ENCODE data around the gene EFEMP2.

Gene EFEMP2

DNA sequence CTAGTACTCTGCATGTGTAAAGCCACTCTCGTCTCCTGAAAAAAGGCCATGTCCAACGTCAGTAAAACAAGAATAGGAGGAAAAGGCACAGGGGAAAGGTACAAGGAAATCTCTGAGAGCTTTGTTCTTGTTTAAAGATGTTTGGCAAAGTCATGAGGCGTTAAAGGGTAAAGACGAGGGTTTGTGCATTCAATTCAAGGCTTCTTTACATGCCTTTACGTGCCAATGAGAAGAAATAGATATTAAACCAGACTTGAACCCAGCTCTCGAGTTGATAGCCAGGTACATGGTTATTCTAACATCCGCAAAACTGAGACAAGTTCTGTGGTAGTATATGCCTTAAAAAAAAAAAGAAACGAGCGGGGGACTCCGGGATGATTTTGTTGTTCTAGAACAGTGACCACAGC lies 13.9 kb downstream of the EFEMP2 start:
- peaks cover 60% of the 10 kb centered on the region for H3K79me2 ChIP-seq (ENCODE audit: control insufficient read depth, low read length)

DNA sequence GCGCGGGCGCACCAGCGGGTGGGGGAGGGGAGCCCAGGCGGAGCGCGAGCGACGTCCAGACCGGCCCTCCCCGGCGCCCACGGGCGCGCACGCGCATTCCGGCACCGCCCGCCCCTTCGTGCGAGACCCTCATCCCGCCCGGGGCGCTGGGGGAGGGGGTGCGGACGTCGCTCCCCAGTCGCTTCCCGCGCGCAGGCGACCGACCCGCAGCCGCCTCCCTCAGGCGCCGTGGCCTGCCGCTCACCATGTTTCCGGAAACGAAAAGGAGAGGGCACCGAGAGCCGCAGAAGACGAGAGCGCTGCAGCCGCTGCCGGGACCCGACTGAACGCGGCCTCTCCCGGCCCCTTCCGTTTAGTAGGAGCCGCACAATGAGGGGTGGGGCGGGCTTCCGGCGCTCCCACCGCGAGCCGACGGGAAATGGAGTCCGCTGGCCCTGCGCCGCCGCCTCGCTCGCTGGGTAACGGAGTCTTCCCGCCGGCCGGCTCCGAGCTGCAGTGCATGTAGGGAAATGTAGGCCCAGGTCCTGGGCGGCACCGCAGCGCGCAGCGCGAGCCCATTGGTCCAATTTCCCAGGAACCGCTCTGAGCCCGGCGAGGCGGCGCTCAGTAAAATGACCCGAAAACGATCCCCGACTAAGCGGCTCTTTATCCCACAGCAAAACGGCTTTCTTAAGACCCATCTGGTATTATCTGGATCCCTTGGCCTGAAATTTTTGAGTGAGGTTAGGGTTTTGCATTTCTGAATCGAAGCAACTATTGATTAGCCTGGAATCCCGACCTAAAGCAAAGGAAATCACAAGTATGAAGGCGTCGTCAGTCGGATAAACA lies 14.5 kb downstream of the EFEMP2 start, which contains the start of gene CFL1:
Gene CFL1, minus strand, starts transcription at position 328 of the 828 bp plus-strand sequence. Its CDS starts 81 bp downstream, at position 247.
- Histone ChIP-seq H3K36me3 (ENCODE audit: control insufficient read depth, low read length) (peaks cover 69% of the 10 kb centered on the region), H3K27ac (ENCODE audit: low read depth, low read length) (peak within 1 kb of the TSS; percentile 83), H3K4me2 (ENCODE audit: low read length) (peak within 1 kb of the TSS; percentile 93), H3F3A (ENCODE audit: control insufficient read depth, insufficient read depth) (peaks cover 24% of the 10 kb centered on the region), H3K4me1 (ENCODE audit: control insufficient read depth, low read length) (peaks cover 28% of the 10 kb centered on the region), H3K9me3 (ENCODE audit: control insufficient read depth, insufficient read depth, low read length) (no peaks in the 10 kb centered on the region), H3K79me2 (ENCODE audit: control insufficient read depth, low read length) (peaks cover 60% of the 10 kb centered on the region), H3K4me3 (ENCODE audit: low read length) (peak within 1 kb of the TSS; percentile 88), H3K27me3 (ENCODE audit: control insufficient read depth, low read length) (no peaks in the 10 kb centered on the region), H4K20me1 (ENCODE audit: control insufficient read depth, insufficient read depth, low read depth, low read length) (peaks cover 20% of the 10 kb centered on the region), H3K9me2 (replicated peaks; ENCODE audit: control insufficient read depth, low read length) (no peaks in the 10 kb centered on the region)
- no peak for TF ChIP-seq EZH2phosphoT487 (IDR thresholded peaks at IDR 0.05; ENCODE audit: borderline replicate concordance, low read length)
- TF ChIP-seq, protein P1, sequence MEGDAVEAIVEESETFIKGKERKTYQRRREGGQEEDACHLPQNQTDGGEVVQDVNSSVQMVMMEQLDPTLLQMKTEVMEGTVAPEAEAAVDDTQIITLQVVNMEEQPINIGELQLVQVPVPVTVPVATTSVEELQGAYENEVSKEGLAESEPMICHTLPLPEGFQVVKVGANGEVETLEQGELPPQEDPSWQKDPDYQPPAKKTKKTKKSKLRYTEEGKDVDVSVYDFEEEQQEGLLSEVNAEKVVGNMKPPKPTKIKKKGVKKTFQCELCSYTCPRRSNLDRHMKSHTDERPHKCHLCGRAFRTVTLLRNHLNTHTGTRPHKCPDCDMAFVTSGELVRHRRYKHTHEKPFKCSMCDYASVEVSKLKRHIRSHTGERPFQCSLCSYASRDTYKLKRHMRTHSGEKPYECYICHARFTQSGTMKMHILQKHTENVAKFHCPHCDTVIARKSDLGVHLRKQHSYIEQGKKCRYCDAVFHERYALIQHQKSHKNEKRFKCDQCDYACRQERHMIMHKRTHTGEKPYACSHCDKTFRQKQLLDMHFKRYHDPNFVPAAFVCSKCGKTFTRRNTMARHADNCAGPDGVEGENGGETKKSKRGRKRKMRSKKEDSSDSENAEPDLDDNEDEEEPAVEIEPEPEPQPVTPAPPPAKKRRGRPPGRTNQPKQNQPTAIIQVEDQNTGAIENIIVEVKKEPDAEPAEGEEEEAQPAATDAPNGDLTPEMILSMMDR (IDR thresholded peaks at IDR 0.05; ENCODE audit: low read depth, low read length, poor library complexity, severe bottlenecking) = no peak

More for the DNA sequence above, 13.9 kb downstream of the EFEMP2 start:
- Histone ChIP-seq H3K27me3 (ENCODE audit: control insufficient read depth, low read length) (no peaks in the 10 kb centered on the region), H3K27ac (ENCODE audit: low read depth, low read length) (peak overlapping the region; percentile 83), H3F3A (ENCODE audit: control insufficient read depth, insufficient read depth) (peaks cover 19% of the 10 kb centered on the region), H4K20me1 (ENCODE audit: control insufficient read depth, insufficient read depth, low read depth, low read length) (peaks cover 20% of the 10 kb centered on the region), H3K4me2 (ENCODE audit: low read length) (peak overlapping the region; percentile 93), H3K36me3 (ENCODE audit: control insufficient read depth, low read length) (peaks cover 69% of the 10 kb centered on the region), H3K9me2 (replicated peaks; ENCODE audit: control insufficient read depth, low read length) (no peaks in the 10 kb centered on the region), H3K9me3 (ENCODE audit: control insufficient read depth, insufficient read depth, low read length) (no peaks in the 10 kb centered on the region), H3K4me1 (ENCODE audit: control insufficient read depth, low read length) (peaks cover 28% of the 10 kb centered on the region), H3K4me3 (ENCODE audit: low read length) (peak overlapping the region; percentile 88)
- TF ChIP-seq, protein P1 (IDR thresholded peaks at IDR 0.05; ENCODE audit: low read depth, low read length, poor library complexity, severe bottlenecking) = no peak
- TF ChIP-seq EZH2phosphoT487 (IDR thresholded peaks at IDR 0.05; ENCODE audit: borderline replicate concordance, low read length) = no peak

DNA sequence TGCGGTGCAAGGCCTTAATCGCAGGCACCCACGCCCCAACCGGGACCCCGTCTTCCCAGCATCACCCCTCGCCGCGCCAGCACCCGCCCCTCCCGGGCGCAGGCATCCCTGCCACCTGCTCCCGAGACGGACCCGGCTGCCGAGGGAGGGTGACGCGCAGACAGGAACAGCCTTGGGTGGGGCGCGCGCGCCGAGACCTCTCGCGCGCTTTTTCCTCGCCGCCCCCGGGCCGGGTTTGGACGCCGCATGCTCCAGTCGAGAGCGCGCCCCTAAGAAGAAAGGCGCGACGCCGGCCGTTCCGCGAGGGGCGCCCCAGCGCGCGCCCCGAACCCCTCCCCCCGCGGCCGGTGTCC lies 15.1 kb downstream of the EFEMP2 start:
- no peaks in the 10 kb centered on the region for H3K27me3 ChIP-seq (ENCODE audit: control insufficient read depth, low read length)
- peaks cover 20% of the 10 kb centered on the region for H4K20me1 ChIP-seq (ENCODE audit: control insufficient read depth, insufficient read depth, low read depth, low read length)
- no peaks in the 10 kb centered on the region for H3K9me3 ChIP-seq (ENCODE audit: control insufficient read depth, insufficient read depth, low read length)
- TF ChIP-seq, protein P1 (IDR thresholded peaks at IDR 0.05; ENCODE audit: low read depth, low read length, poor library complexity, severe bottlenecking) = no peak
- no peak for TF ChIP-seq EZH2phosphoT487 (IDR thresholded peaks at IDR 0.05; ENCODE audit: borderline replicate concordance, low read length)
- H3K4me3 ChIP-seq (ENCODE audit: low read length) = peak overlapping the region; percentile 88
- H3K79me2 ChIP-seq (ENCODE audit: control insufficient read depth, low read length) = peaks cover 56% of the 10 kb centered on the region
- no peaks in the 10 kb centered on the region for H3K9me2 ChIP-seq (replicated peaks; ENCODE audit: control insufficient read depth, low read length)
- peaks cover 28% of the 10 kb centered on the region for H3K4me1 ChIP-seq (ENCODE audit: control insufficient read depth, low read length)
- peaks cover 69% of the 10 kb centered on the region for H3K36me3 ChIP-seq (ENCODE audit: control insufficient read depth, low read length)
- peak overlapping the region; percentile 83 for H3K27ac ChIP-seq (ENCODE audit: low read depth, low read length)
- H3K4me2 ChIP-seq (ENCODE audit: low read length) = peak overlapping the region; percentile 80
- H3F3A ChIP-seq (ENCODE audit: control insufficient read depth, insufficient read depth) = peaks cover 26% of the 10 kb centered on the region

All from DOHH2 (cell line).